HG03039 (cell line): ENCODE measurements around the gene UTF1.

Experiments
- ATAC-seq: cut with Tn5 transposase; IDR thresholded peaks from one replicate; pipeline ENCODE4 v1.9.1; 2021; ENCODE audit warnings: mild to moderate bottlenecking, moderate library complexity; ENCODE audit not compliant: unreplicated experiment

Gene UTF1, protein sequence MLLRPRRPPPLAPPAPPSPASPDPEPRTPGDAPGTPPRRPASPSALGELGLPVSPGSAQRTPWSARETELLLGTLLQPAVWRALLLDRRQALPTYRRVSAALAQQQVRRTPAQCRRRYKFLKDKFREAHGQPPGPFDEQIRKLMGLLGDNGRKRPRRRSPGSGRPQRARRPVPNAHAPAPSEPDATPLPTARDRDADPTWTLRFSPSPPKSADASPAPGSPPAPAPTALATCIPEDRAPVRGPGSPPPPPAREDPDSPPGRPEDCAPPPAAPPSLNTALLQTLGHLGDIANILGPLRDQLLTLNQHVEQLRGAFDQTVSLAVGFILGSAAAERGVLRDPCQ

DNA sequence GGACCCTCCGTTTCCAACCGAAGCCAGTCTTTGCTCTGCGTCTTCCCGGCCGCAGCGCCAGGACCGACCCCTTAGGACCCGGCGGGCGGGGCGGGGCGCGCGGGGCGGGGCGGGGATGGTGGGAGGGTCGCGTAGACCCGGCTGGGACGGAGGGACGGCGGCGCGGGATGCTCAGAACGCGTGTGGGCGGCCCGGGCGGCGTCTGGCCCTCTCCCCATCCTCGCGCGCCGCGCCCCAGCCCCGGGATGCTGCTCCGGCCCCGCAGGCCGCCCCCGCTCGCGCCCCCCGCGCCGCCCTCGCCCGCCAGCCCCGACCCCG, at the start of gene UTF1:
Gene UTF1 (plus strand): TSS at position 174 of the 318 bp plus-strand sequence. CDS start 72 bp downstream, at position 246.
- ATAC-seq = no peak

DNA sequence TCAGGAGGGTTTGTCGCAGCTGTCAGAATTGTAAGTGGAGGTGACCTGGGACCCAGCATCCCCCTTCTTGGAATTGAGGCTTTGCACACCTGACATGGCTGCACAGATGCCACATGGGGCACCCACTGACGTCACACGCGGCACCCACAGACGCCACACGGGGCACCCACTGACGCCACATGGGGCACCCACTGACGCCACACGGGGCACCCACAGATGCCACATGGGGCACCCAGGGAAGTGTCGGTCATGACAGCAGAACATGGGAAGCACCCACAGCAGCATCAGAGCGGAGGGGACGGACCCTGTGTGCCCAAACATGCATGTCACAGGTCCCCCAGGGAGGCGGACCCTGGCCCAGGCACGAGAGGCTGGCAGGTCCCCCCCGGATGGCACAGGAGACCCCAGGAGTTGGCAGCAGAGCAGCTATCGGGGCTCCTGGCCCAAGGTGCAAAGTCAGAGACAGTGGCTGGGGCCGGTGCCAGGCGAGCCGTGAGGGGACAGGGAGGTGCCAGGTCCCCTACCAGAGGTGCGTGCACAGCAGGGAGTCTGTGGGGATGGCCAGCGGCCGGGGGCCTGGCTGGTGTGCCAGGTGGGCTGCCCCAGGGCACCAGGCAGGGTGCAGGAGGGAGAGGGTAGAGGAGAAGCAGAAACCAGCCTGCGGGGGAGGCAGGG, 48.9 kb upstream of the UTF1 start:
- ATAC-seq = no peak

DNA sequence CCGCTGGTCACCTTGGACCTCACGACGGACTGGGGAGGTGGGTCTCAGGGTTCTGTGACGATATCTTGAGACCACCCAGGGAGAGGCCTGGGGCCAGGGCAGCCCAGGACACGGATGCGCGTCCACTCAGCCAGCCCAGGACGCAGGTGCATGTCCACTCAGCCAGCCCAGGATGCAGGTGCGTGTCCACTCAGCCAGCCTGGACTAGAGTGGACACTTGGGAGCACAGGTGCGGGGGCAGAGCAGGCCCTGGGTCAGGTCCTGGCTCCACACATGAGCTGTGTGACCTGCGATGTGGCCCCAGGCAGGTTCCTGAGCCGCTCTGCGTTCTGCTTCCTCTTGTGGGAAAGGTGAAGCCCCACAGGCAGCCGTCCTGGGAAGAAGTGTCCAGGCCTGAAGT, 47.8 kb upstream of the UTF1 start:
- ATAC-seq = no peak

DNA sequence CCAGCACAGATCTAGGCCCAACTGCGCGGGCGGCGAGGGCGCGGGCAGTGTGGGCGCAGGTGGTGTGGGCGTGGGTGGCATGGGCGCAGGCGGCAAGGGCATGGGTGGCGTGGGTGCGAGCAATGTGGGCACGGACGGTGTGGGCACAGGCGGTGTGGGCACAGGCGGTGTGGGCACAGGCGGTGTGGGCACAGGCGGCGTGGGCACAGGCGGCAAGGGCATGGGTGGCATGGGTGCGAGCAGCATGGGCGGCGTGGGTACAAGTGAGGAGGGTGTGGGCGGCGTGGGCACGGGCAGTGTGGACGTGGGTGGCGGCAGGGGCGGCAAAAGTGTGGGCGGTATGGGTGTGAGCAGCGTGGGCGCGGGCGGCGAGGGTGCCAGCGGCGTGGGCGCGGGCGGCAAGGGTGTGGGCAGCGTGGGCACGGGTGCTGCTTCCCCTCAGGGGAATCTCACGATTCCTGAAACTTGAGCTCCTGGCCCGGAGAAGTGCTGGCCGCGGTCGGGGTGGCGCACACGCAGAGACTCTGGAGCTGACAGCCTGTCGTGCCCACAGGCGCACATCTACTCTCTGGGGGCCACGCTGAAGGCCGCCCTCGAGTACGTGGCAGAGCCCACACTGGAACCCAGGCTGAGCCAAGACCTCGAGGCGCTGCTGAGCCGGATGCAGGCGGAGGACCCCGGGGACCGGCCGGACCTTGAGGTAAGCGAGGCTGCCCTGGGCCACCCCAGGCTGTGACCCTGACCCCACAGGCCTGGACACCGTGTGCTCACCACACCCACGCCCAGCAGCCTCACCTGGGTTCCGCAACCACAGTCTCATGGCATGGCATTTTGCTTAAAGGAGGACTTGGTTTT, 47.0 kb upstream of the UTF1 start:
- no peak for ATAC-seq

DNA sequence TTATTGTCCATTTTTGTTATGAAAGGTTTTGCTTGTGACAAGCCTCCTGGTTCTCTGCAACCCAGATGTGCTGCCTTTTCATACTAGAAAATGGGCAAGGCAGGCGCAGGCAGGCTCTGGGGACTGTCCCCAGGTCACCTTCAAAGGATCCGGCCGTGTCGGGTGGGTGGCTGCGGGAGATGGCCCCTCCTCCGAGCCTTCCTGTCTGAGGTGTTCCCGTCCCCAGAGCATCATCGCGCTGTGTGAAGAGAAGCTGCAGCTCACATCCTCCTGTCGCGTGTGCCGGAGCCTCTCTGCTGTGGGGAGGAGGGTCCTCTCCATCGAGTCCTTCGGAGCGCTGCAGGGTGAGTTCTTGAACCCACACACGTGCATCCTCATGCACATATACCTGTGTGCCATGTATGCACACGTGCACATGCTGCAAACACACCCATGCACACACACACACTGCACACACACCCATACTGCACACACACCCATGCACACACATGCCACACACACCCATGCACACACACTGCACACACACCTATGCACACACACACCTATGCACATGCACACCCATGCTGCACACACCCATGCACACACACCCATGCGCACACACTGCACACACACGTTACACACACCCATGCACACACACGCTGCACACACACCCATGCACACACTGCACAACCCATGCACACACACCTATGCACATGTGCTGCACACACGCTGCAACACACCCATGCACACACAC, 46.2 kb upstream of the UTF1 start:
- ATAC-seq = no peak

DNA sequence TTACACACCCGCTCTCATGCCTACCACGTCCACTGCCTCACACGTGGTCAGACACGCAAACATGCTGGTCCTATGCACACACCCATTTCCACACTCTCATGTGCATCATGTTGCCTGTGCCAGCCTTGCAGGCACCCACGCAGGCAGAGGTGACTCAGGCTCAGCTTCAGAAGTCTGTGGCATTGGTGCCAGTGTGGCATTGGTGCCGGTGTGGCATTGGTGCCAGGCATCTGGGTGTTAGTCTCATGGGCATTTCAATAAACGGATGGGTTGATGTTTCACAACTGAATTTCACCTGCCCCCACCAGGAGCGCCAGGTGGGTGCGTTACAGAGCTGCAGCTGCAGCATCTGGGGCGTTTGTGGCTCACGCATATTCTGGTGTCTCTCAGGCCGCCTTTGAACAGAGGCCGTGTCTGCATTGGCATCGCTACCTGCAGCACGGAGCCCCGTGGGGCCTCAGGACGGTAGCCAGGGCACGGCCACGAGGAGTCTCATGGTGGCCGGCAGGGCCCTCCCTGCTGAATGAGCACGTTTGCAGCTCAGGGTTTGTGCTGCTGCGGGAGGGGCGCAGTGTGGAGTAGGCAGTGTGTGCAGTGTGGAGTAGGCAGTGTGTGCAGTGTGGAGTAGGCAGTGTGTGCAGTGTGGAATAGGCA, 45.3 kb upstream of the UTF1 start:
- no peak for ATAC-seq

DNA sequence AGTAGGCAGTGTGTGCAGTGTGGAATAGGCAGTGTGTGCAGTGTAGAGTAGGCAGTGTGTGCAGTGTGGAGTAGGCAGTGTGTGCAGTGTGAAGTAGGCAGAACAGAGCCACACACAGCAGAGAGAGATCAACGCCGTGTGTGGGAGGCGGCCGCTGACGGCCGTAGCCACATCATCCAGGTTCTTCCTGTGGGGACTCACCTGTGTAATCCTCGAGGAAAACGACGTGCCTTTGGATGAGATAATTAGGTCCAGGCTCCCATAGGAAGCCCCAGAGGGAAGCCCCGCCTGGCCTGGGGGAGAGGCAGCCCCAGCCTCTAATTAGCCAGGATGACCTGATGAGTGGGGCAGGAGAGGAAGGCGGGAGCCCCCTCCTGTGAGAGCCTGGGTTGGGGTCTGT, 44.6 kb upstream of the UTF1 start:
- ATAC-seq = no peak

DNA sequence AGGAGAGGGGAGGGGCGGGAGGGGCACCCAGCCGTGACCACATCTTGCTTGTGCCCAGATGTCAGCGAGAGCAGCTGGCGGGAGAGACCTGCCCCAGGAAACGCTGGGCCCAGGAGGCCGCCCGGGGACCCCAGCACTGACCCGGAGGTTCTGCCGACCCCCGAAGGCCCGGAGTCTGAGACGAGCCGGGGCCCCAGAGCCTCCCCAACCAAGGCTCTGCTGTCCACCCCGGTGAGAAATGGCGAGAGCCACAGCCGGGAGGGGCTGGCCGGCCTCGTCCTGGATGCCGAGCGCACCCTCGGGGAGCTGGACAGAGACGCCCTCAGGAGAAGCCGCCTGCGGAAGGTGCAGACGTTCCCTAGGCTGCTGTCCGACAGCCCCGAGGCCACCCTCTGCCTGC, 44.1 kb upstream of the UTF1 start:
- ATAC-seq = no peak

DNA sequence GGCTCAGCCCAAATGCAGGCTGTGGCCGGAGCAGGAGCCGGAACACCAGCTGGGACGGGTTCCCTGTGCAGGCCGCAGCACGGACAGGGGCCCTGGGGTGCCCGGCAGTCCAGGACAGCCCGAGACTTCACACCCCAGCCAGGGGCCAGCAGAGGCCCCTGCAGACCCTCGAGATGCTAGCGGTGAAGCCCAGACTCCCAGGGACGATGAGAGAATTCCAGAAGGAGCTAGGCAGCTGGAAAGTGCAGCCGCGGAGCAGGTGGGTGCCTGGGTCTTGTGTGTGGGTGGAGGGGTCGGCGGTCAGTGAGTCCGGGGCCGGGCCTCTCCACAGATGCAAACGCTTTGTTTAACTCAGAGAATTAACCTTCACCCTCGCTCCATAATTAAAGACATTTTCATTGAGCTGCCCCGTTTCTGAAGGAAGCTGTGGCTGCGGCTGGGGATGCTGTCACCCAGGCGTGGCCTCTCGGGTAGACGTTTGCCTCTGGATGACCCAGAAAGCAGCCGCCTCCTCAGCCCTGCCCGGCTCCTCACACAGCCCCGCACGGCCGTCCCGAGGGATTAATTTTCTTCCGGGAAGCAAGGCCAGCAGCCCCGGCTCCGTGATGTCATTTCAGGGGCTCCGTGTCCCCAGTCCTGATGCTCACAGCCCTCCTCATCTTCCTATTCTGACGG, 43.5 kb upstream of the UTF1 start:
- no peak for ATAC-seq

DNA sequence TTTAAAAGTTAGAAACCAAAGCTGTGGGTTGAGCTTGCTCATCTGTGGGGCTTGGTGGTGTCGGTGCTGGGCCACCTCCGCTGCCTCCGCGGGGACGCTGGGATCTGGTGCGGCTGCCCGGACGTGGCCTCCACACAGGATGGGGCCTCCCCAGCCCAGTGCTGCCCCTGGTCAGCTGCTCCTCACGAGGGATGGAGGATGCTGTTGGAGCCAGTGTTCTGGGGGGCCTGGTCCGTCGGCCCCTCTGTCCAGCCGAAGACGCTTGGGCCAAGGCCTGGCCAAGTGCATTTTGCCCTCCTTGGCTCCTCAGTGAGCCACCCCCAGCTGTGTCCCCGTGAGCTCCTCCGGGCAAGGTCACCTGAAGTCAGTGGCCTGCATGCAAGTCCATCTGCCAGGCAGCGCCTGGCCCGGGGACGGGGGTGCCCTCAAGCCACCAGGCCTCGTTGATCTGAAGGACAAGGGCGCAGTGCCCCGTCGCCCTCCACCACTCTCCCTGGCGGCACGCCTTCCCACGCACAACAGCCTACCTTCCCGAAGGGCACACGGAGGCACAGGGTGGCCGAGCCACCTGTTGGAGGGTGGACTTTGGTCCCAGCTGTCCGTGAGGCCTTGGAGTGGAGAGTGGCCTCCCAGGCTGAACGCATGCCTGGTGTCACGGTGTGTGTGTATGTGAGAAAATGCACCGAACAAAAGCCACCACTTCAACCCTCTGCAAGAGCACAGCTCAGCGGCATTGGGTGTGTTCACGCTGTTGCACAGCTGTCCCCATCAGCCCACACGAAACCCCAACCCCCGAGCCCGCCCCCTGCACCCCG, 42.7 kb upstream of the UTF1 start:
- ATAC-seq = no peak

DNA sequence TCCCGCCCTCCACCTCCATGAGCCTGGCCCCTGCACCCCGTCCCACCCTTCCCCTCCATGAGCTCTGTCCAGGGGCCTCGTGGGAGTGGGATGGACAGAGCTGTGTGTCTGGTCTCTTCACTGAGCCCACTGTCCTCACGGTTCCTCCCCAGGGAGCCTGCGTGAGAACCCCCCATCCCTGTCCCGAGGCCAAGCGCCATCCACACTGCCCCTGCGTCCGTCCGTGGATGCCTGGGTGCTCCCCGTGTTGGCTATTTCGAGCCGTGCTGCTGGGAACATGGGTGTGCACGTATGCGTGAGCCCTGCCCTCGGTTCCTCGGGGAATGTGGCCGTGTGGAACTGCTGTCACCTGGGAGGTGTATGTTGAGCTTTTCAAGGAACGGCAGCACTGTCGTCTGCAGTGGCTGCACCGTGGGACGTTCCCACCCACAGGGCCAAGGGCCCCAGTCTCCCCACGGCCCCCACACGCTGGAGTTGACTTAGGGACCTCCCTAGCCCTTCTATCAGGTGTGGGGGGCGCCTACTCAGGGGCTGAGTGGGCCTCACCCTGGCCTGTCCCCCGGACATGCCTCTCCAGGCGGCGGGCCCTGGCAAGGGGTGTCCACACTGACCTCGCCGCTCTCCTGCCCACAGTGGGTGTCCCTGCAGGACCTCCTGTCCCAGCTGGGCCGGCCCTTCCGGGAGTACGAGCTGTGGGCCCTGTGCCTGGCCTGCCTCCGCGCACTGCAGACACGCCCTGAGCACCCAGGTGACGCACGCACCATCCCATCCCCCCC, 41.9 kb upstream of the UTF1 start:
- no peak for ATAC-seq

DNA sequence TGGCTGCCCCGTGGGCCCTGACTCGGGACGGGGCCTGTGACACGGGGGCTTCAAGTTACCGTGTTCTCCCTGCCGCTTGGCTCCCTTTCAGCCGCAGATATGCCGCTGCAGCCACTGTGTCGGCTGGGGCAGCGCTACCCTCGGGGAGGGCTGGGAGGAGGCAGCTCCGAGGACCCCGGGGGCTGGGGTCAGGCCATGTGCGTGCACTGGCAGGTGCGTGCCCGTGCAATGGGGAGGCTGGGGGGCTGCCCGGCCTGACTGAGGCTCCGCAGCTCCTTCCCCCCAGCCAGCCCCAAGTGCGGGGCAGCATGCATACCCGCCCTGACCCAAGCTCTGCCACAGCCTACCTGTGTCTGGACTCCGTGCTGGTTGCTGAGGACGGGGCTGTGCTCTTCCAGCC, 40.8 kb upstream of the UTF1 start:
- no peak for ATAC-seq

DNA sequence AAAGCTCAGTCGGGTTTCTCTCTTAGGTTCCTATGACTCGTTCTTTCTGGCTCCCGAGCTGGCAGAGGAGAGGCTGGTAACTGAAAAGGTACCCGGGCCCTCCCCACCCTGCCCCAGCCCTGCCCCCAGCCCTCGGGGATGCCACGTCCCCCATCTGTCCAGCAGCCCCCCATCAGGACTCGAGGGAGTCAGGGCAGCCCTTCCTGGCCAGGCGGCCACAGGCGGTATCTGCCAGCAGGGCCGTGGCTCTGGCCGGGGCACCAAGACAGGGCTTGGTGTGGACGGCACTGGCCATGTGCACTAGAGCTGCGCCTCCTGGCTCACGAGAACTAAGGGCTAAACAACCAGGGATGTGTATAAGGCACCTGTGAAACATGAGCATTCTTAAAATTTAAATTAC, 40.3 kb upstream of the UTF1 start:
- no peak for ATAC-seq

DNA sequence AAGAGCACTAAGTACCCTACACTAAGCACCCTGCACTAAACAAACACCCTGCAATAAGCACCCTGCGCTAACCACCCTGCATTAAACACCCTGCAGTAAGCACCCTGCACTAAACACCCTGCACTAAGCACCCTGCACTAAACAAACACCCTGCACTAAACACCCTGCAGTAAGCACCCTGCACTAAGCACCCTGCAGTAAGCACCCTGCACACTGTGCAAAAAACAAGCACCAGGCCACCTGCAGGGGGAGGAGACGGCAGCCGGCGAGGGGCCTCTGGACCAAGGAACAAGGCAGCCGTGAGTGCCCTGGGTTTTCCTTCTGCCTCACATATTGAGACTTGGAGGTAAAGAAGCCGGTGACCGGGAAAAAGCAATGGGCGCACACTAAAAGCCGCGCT, 39.8 kb upstream of the UTF1 start:
- ATAC-seq = no peak

DNA sequence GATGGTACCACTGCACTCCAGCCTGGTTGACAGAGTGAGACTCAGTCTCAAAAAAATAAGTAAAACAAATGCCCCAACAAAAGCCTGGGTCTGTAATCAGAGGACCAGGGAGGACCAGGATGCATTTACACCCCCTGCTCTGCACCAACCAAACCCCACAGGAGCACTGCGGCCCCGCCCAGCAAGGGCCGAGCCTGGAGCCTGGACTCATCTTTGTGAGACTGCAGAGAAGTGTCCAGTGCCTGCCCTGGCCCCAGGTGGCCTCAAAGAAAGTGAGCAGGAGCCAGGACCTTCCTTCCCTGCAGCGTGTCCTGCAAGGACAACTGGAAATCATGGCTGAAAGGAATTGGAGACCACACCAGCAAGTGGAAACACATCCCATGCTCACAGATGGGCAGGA, 38.4 kb upstream of the UTF1 start:
- no peak for ATAC-seq

DNA sequence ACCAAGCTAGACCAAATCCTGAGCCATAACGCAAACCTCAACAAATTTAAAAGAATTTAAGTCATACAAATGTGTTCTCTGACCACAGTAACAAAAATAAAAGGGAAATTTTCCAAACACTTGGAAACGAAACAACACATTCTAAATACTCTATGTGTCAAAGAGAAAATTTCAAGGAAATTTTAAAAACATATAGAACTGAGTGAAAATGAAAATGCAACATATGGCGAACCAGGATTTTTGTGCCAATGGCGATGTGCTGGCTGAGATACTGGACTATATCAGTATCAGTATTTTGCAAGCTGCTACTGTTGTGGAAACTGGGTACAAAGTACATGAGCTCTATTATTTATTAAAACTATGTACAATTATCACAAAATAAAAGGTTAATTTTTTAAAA, 35.9 kb upstream of the UTF1 start:
- ATAC-seq = no peak

DNA sequence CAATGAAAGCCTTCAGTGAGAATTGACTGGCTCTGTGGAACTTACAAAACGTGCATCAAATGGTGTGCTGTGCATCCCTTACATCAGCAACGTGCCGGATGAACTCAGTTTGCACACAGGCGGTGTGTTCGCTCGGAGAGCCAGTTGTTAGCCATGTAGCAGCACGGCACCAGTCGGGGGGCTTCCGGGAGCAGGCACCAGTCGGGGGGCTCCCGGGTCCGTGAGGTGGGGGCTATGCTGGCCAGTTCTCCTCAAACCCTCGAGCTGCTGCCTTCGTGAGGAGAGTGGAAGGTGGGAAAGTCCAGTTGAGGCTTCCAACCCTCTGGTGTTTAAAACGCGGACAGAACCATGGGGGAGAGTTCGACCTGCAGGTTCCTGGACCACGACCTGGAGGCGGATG, 34.9 kb upstream of the UTF1 start:
- ATAC-seq = no peak

DNA sequence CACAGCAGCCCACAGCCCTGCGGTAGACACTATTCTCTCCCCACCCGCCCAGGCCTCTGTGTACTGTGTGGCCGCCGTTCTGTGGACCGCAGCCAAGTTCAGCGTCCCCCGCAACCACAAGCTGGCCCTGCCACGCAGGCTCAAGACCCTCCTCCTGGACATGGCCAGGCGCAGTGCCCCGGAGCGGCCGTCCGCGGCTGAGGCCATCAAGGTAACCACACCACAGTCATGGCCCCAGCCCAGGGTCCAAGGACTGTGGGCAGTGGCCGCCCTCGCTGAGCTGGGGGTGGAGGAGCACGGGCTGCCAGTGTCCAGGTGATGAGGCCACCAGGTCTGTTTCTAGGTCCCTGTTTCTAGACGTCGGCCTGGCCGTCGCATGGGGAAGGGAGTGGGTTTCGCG, 34.4 kb upstream of the UTF1 start:
- no peak for ATAC-seq
